Mammary epithelial cell (primary cell): ENCODE data around the gene EPHB2.

Experiments
- CTCF ChIP-seq, 2 donors: IDR thresholded peaks in 1 of 2; conservative IDR thresholded peaks in 1 of 2; 2 replicates each; pipeline ENCODE4 v1.5.1; 2011 to 2012; ENCODE audit warnings: inconsistent platforms in 2 of 2, low read length in 2 of 2, mild to moderate bottlenecking in 2 of 2, control low read depth in 1 of 2, low read depth in 1 of 2; ENCODE audit not compliant: insufficient read depth in 1 of 2; ENCODE audit errors: extremely low read depth in 1 of 2
- EZH2 ChIP-seq: IDR thresholded peaks from 2 replicates; pipeline ENCODE4 v1.6.1; 2012; ENCODE audit warnings: low read length, inconsistent platforms, borderline replicate concordance

- TF ChIP-seq CTCF (conservative IDR thresholded peaks at IDR 0.05 in 1 of 2, IDR thresholded peaks at IDR 0.05 in 1 of 2; ENCODE audit: extremely low read depth in 1 of 2, insufficient read depth in 1 of 2, low read depth in 1 of 2, low read length in 2 of 2), result no peak
- no peak for TF ChIP-seq EZH2
Measured at GRCh38 chr1:22696610-22697009, 14.0 kb upstream of the EPHB2 start.
